Esophagus squamous epithelium (tissue), 4 donors: ENCODE results near the gene CRADD.
"Not testable (repeated sequence)": the region's sequence is repeated elsewhere in the genome, so short reads cannot be mapped to it uniquely, and the experiment has no call there.

Source experiments
- CTCF ChIP-seq, 6 experiments: fragments of 450-650 bp in 4 of 6; fragments of 200-600 bp in 2 of 6; sonication (generic) in 2 of 6; IDR thresholded peaks; one replicate each; pipeline ENCODE4 v1.5.1; 2016 to 2019; ENCODE audit warnings: antibody characterized with exemption in 6 of 6, mild to moderate bottlenecking in 4 of 6, moderate library complexity in 4 of 6
- POLR2A ChIP-seq, 4 donors: fragments of 450-650 bp; IDR thresholded peaks; one replicate each; pipeline ENCODE4 v1.6.1; 2017; ENCODE audit warnings: antibody characterized with exemption in 4 of 4, mild to moderate bottlenecking in 4 of 4, moderate library complexity in 3 of 4

DNA sequence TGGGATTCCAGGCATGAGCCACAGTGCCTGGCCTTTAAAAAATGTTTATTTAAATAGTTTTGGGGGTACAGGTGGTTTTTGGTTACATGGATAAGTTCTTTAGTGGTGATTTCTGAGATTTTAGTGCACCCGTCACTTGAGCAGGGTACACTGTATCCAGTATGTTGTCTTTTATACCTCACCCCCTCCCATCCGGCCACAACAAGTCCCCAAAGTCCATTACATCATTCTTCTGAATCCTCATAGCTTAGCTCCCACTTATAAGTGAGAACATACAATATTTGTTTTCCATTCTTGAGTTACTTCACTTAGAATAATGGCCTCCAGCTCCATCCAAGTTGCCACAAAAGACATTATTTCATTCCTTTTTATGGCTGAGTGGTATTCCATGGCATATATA, 124.5 kb downstream of the CRADD start:
- not testable (repeated sequence) for TF ChIP-seq CTCF, POLR2A (IDR thresholded peaks at IDR 0.05)
